H9 (cell line): ENCODE data around the gene CCDC192. TPM values are rescaled to one million over a fixed set of nuclear protein-coding genes. Genes with fewer than 3 reads are reported as not detected.

Experiments
- DNase-seq: peaks from one replicate; pipeline ENCODE4 v3.0.0-alpha.2; 2017
- H2AFZ ChIP-seq: one replicate; pipeline ENCODE4 v1.6.1; 2013; ENCODE audit warnings: mild to moderate bottlenecking, low read length, control low read depth, moderate library complexity
- H2AK5ac ChIP-seq: 2 replicates; pipeline ENCODE4 v1.6.1; 2013; ENCODE audit warnings: low read length, control low read depth, mixed read lengths; ENCODE audit not compliant: insufficient read length
- H2BK120ac ChIP-seq: one replicate; pipeline ENCODE4 v1.6.1; 2013; ENCODE audit warnings: low read depth, mild to moderate bottlenecking, low read length, control low read depth, inconsistent platforms; ENCODE audit not compliant: poor library complexity, severe bottlenecking
- H2BK12ac ChIP-seq: 2 replicates; pipeline ENCODE4 v1.6.1; 2013; ENCODE audit warnings: low read length, control low read depth, mixed read lengths, low read depth; ENCODE audit not compliant: insufficient read length
- H2BK15ac ChIP-seq: 2 replicates; pipeline ENCODE4 v1.6.1; 2013; ENCODE audit warnings: low read depth, low read length, control low read depth
- H2BK20ac ChIP-seq: one replicate; pipeline ENCODE4 v1.6.1; 2013; ENCODE audit warnings: low read depth, mild to moderate bottlenecking, low read length, control low read depth, inconsistent platforms; ENCODE audit not compliant: poor library complexity, severe bottlenecking
- H2BK5ac ChIP-seq: 2 replicates; pipeline ENCODE4 v1.6.1; 2013; ENCODE audit warnings: low read length, control low read depth, mixed read lengths; ENCODE audit not compliant: insufficient read length
- H3K14ac ChIP-seq: 2 replicates; pipeline ENCODE4 v1.6.1; 2013; ENCODE audit warnings: low read length, control low read depth; ENCODE audit not compliant: insufficient read depth
- H3K18ac ChIP-seq: 2 replicates; pipeline ENCODE4 v1.6.1; 2013; ENCODE audit warnings: low read depth, mild to moderate bottlenecking, mixed read lengths, low read length, control low read depth; ENCODE audit not compliant: insufficient read length
- H3K23ac ChIP-seq: 2 replicates; pipeline ENCODE4 v1.6.1; 2013; ENCODE audit warnings: low read length, control low read depth, mixed read lengths, low read depth; ENCODE audit not compliant: insufficient read length
- H3K23me2 ChIP-seq: 2 replicates; pipeline ENCODE4 v1.6.1; 2013; ENCODE audit warnings: low read depth, mild to moderate bottlenecking, mixed read lengths, low read length, control low read depth; ENCODE audit not compliant: insufficient read length, poor library complexity, severe bottlenecking
- H3K27ac ChIP-seq: 2 replicates; pipeline ENCODE4 v1.5.1; 2013; ENCODE audit warnings: low read length, control low read depth, mixed read lengths, low read depth; ENCODE audit not compliant: insufficient read length
- H3K27me3 ChIP-seq: 2 replicates; pipeline ENCODE4 v1.6.1; 2013; ENCODE audit warnings: low read length, control low read depth, inconsistent platforms; ENCODE audit not compliant: insufficient read depth
- H3K4ac ChIP-seq: 2 replicates; pipeline ENCODE4 v1.6.1; 2013; ENCODE audit warnings: low read depth, mild to moderate bottlenecking, control low read depth, inconsistent platforms, low read length, moderate library complexity
- H3K4me1 ChIP-seq: 2 replicates; pipeline ENCODE4 v1.6.1; 2013; ENCODE audit warnings: low read length, control low read depth, inconsistent platforms; ENCODE audit not compliant: insufficient read depth
- H3K4me2 ChIP-seq: 2 replicates; pipeline ENCODE4 v1.6.1; 2013; ENCODE audit warnings: low read length, control low read depth, mixed read lengths; ENCODE audit not compliant: insufficient read length, insufficient read depth
- H3K56ac ChIP-seq: 2 replicates; pipeline ENCODE4 v1.6.1; 2013; ENCODE audit warnings: low read depth, mild to moderate bottlenecking, mixed read lengths, low read length, control low read depth; ENCODE audit not compliant: insufficient read length
- H3K79me1 ChIP-seq: 2 replicates; pipeline ENCODE4 v1.6.1; 2013; ENCODE audit warnings: low read depth, mild to moderate bottlenecking, moderate library complexity, low read length, control low read depth, inconsistent platforms; ENCODE audit not compliant: insufficient read depth, poor library complexity, severe bottlenecking
- H3K79me2 ChIP-seq: 2 replicates; pipeline ENCODE4 v1.6.1; 2013; ENCODE audit warnings: low read length, control low read depth, inconsistent platforms; ENCODE audit not compliant: insufficient read depth
- H3K9ac ChIP-seq: 2 replicates; pipeline ENCODE4 v1.6.1; 2013; ENCODE audit warnings: low read length, control low read depth, mixed read lengths; ENCODE audit not compliant: insufficient read length; ENCODE audit errors: extremely low read depth
- H3K9me3 ChIP-seq: one replicate; pipeline ENCODE4 v1.6.1; 2013; ENCODE audit warnings: low read depth, low read length, inconsistent platforms; ENCODE audit not compliant: control insufficient read depth
- H3T11ph ChIP-seq: one replicate; pipeline ENCODE4 v1.6.1; 2013; ENCODE audit warnings: mild to moderate bottlenecking, low read length, control low read depth, inconsistent platforms
- H4K20me1 ChIP-seq: one replicate; pipeline ENCODE4 v1.6.1; 2013; ENCODE audit not compliant: control insufficient read depth, insufficient read length, insufficient read depth
- H4K5ac ChIP-seq: 2 replicates; pipeline ENCODE4 v1.6.1; 2013; ENCODE audit warnings: low read depth, mild to moderate bottlenecking, mixed read lengths, low read length, control low read depth; ENCODE audit not compliant: insufficient read length
- H4K8ac ChIP-seq: replicated peaks from 2 replicates; pipeline ENCODE4 v1.6.1; 2013; ENCODE audit warnings: low read length, control low read depth, mixed read lengths, low read depth; ENCODE audit not compliant: insufficient read length
- H4K91ac ChIP-seq: 2 replicates; pipeline ENCODE4 v1.6.1; 2013; ENCODE audit warnings: low read depth, mild to moderate bottlenecking, moderate library complexity, mixed read lengths, low read length, control low read depth; ENCODE audit not compliant: insufficient read length
- H3K27ac Mint-ChIP-seq, 3 experiments: 2 replicates in 2 of 3; 3 replicates in 1 of 3; pipeline ENCODE4 v1.8.0; 2020 to 2021; ENCODE audit warnings: mixed read lengths in 3 of 3, mild to moderate bottlenecking in 1 of 3, moderate library complexity in 1 of 3
- H3K27me3 Mint-ChIP-seq: 2 replicates; pipeline ENCODE4 v1.8.0; 2021; ENCODE audit warnings: low read depth, mild to moderate bottlenecking, moderate library complexity, mixed read lengths
- H3K36me3 Mint-ChIP-seq, 3 experiments: 2 replicates in 2 of 3; 3 replicates in 1 of 3; pipeline ENCODE4 v1.8.0; 2020 to 2021; ENCODE audit warnings: low read depth in 3 of 3, mixed read lengths in 3 of 3; ENCODE audit not compliant: insufficient read depth in 1 of 3
- H3K4me1 Mint-ChIP-seq, 2 experiments: 2 replicates each; pipeline ENCODE4 v1.8.0; 2020; ENCODE audit warnings: mixed read lengths in 2 of 2
- H3K4me3 Mint-ChIP-seq, 2 experiments: 2 replicates in 1 of 2; 3 replicates in 1 of 2; pipeline ENCODE4 v1.8.0; 2020 to 2021; ENCODE audit warnings: mild to moderate bottlenecking in 2 of 2, mixed read lengths in 2 of 2, moderate library complexity in 1 of 2
- H3K9me3 Mint-ChIP-seq, 2 experiments: 2 replicates in 1 of 2; 3 replicates in 1 of 2; pipeline ENCODE4 v1.8.0; 2020; ENCODE audit warnings: mild to moderate bottlenecking in 2 of 2, mixed read lengths in 2 of 2, moderate library complexity in 1 of 2
- CTCF ChIP-seq: fragments of 200-600 bp; sonication (generic); conservative IDR thresholded peaks from 3 replicates; pipeline ENCODE4 v1.8.0; 2021; ENCODE audit warnings: antibody characterized with exemption, mild to moderate bottlenecking
- WGBS: extraction: QIAGEN DNeasy Blood & Tissue Kit; methylation state at CpG from one replicate; pipeline ENCODE4 v1.1.7; 2013; ENCODE audit warnings: missing lambda C conversion rate, low lambda C conversion rate, mixed read lengths; ENCODE audit not compliant: insufficient read length; ENCODE audit errors: extremely low coverage; 5-methylcytosine and 5-hydroxymethylcytosine counted together
- total RNA-seq: library from RNA; stranded (reverse); gene quantifications from 2 replicates; pipeline ENCODE4 v1.2.1, GENCODE V29; 2021

Gene CCDC192
- total RNA-seq, 1 experiment from 2014 or later: not detected

DNA sequence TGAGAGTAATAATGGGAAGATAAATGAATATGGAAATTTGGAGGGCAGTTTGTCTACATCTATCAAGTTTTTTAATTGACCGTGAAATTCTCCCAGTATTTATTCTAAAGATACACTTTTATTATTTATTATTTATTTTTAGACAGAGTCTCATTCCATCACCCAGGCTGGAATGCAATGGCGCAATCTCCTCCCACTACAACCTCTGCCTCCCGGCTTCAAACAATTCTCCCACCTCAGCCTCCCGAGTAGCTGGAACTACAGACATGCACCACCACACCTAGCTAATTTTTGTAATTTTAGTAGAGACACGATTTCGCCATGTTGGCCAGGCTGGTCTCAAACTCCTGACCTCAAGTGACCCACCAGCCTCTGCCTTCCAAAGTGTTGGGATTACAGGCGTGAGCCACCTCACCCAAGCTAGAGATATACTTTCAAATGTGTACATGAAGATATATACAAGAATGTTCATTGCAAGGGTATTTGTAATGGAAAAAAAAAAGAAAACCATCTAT is 282.7 kb downstream of the CCDC192 start:
- Histone ChIP-seq H3K14ac (no peak overlapping the region), H3K27me3 (no peaks in the 10 kb centered on the region), H3K23ac (no peak overlapping the region), H2BK12ac (no peak overlapping the region), H3K56ac (no peak overlapping the region), H3K79me1 (no peaks in the 10 kb centered on the region), H3K9ac (no peak overlapping the region), H3K27ac (no peak overlapping the region), H2BK15ac (no peak overlapping the region), H3T11ph (no peak overlapping the region), H2AK5ac (no peak overlapping the region), H3K4me1 (no peaks in the 10 kb centered on the region), H2AFZ (no peak overlapping the region), H4K20me1 (no peaks in the 10 kb centered on the region), H3K79me2 (no peaks in the 10 kb centered on the region), H2BK20ac (no peak overlapping the region), H3K9me3 (no peaks in the 10 kb centered on the region), H3K23me2 (no peaks in the 10 kb centered on the region), H4K91ac (no peak overlapping the region), H2BK120ac (no peak overlapping the region), H2BK5ac (no peak overlapping the region), H3K4ac (no peak overlapping the region), H4K8ac (no peak overlapping the region), H3K4me2 (no peak overlapping the region), H4K5ac (no peak overlapping the region), H3K18ac (no peak overlapping the region)
- no peaks in the 10 kb centered on the region for H3K27me3 Mint-ChIP-seq
- no peak overlapping the region for H3K4me3 Mint-ChIP-seq
- no peaks in the 10 kb centered on the region; a peak in 1 of 5 replicates for H3K9me3 Mint-ChIP-seq
- no peak overlapping the region for H3K27ac Mint-ChIP-seq
- TF ChIP-seq CTCF: no peak
- DNase-seq: no peak
- no CpG with 5 or more reads among the region's 7 CpGs for WGBS
- peaks cover 7% of the 10 kb centered on the region in 2 experiments; a peak in 3 of 4 replicates for H3K4me1 Mint-ChIP-seq
- no peaks in the 10 kb centered on the region; a peak in 1 of 7 replicates for H3K36me3 Mint-ChIP-seq
